DOHH2 (cell line): ENCODE data around the gene TNRC6B.

Experiments used
- EZH2phosphoT487 ChIP-seq: fragments of 200-600 bp; sonication (generic); IDR thresholded peaks from 2 replicates; pipeline ENCODE4 v1.6.1; 2017; ENCODE audit warnings: borderline replicate concordance, mild to moderate bottlenecking, antibody characterized with exemption, low read length, moderate library complexity, mixed read lengths
- TF ChIP-seq, protein P1 (sequence below): fragments of 200-600 bp; sonication (generic); IDR thresholded peaks from one replicate; pipeline ENCODE4 v1.5.1; 2014; ENCODE audit warnings: antibody characterized with exemption, mild to moderate bottlenecking, low read depth, low read length; ENCODE audit not compliant: poor library complexity, severe bottlenecking

DNA sequence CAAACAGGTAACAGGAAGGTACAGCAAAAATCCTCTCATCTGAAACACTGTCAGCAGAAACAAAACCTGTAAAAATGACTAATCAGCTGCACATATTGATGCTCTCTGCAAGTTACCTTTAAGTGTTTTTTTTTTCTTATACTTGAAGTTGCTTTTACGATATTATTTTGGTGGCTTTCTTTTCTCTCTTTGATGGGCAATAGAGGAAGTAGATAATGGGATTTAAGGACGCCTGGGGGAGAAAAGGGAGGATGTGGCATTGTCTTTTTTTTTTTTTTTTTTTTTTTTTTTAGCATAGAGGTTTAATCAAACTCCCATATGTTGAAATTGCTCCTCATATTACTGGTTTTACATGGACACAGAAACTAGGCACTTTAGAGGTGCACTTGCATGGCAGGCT lies 157.2 kb downstream of the TNRC6B start:
- TF ChIP-seq, protein P1, sequence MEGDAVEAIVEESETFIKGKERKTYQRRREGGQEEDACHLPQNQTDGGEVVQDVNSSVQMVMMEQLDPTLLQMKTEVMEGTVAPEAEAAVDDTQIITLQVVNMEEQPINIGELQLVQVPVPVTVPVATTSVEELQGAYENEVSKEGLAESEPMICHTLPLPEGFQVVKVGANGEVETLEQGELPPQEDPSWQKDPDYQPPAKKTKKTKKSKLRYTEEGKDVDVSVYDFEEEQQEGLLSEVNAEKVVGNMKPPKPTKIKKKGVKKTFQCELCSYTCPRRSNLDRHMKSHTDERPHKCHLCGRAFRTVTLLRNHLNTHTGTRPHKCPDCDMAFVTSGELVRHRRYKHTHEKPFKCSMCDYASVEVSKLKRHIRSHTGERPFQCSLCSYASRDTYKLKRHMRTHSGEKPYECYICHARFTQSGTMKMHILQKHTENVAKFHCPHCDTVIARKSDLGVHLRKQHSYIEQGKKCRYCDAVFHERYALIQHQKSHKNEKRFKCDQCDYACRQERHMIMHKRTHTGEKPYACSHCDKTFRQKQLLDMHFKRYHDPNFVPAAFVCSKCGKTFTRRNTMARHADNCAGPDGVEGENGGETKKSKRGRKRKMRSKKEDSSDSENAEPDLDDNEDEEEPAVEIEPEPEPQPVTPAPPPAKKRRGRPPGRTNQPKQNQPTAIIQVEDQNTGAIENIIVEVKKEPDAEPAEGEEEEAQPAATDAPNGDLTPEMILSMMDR, result no peak
- no peak for TF ChIP-seq EZH2phosphoT487
